ENCODE measurements around the gene CLINT1.

CLINT1 gene

DNA sequence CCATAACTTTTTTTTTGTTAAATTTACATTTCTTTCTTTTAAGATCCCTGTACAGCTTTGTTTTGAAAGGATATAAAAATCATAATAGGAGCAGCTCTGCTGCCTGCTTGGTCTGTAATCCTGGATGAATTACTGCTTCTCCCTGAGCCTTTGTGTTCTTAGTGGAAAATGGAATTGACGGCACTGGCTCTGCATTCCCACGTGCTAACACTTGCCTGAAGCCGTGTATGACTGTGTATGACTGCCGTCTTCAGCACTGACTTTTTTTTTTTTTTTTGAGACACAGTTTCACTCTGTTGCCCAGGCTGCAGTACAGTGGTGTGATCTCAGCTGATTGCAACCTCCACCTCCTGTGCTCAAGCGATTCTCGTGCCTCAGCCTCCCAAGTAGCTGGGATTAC, 123.0 kb downstream of the CLINT1 start:
- DNase-seq (ENCODE audit: low spot score): no peak
- no peak for TF ChIP-seq CTCF (IDR thresholded peaks at IDR 0.05; ENCODE audit: borderline replicate concordance, control extremely low read depth, extremely low read depth, insufficient read depth, missing control alignments)
- in situ Hi-C loops (cut with MboI; ENCODE audit: low sequenced_read_pairs, unreplicated experiment): no loop called here
